ENCODE data around the gene FAAP100. TPM values are rescaled to one million over a fixed set of nuclear protein-coding genes. Genes with fewer than 3 reads are reported as not detected.

Gene FAAP100
- total and polyA plus RNA-seq, 2 donors (not counting 1 experiment from before 2014, with no cell fraction given) = 62.0 to 72.7 TPM

DNA sequence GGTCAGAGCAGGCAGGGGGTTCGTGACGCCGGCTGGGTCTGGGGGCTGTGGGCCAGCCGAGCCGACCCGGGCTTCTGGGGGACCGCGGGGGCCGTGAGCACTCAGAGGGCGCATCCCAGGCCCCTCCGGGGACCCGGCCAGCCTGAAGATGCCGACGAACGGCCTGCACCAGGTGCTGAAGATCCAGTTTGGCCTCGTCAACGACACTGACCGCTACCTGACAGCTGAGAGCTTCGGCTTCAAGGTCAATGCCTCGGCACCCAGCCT, 23.8 kb downstream of the FAAP100 start:
- no peak overlapping the region for H3K4me3 Mint-ChIP-seq
- Histone ChIP-seq H3K27me3 (replicated peaks in 1 of 4; ENCODE audit: control extremely low read depth in 1 of 4, control insufficient read depth in 3 of 4, insufficient read depth in 4 of 4, low read length in 3 of 4) (peaks cover 0 to 25% (median 2%) of the 10 kb centered on the region in 4 experiments), H3K4me3 (ENCODE audit: control extremely low read depth in 1 of 5, extremely low read depth in 1 of 5, insufficient read depth in 1 of 5, low read depth in 2 of 5, low read length in 4 of 5) (no peak overlapping the region), H3K36me3 (replicated peaks in 1 of 2; ENCODE audit: control extremely low read depth in 1 of 2, control insufficient read depth in 1 of 2, extremely low read depth in 1 of 2, insufficient read depth in 2 of 2, low read length in 1 of 2) (no peaks in the 10 kb centered on the region), H3K9me3 (ENCODE audit: control extremely low read depth in 1 of 3, control insufficient read depth in 2 of 3, insufficient read depth in 1 of 3, low read length in 2 of 3) (peaks cover 0 to 11% (median 0%) of the 10 kb centered on the region in 3 donors), H3K4me2 (replicated peaks; ENCODE audit: low read depth, low read length, poor library complexity, severe bottlenecking) (no peak overlapping the region), H3K79me2 (ENCODE audit: control insufficient read depth, insufficient read depth, low read length) (peaks cover 16% of the 10 kb centered on the region), H4K20me1 (ENCODE audit: control insufficient read depth, insufficient read depth, low read length, poor library complexity, severe bottlenecking) (peaks cover 21% of the 10 kb centered on the region), H3K27ac (ENCODE audit: low read length in 2 of 2) (no peak overlapping the region), H3K9ac (ENCODE audit: low read length) (no peak overlapping the region), H3K4me1 (ENCODE audit: control insufficient read depth in 2 of 2, insufficient read depth in 2 of 2, low read length in 2 of 2) (peaks cover 0 to 5% of the 10 kb centered on the region in 2 donors), H2AFZ (ENCODE audit: insufficient read depth, low read depth, low read length, poor library complexity, severe bottlenecking) (no peak overlapping the region)
- DNase-seq = no peak
- 76% methylated on average over 20 of the region's 20 CpGs for WGBS (ENCODE audit: insufficient coverage)
- peaks cover 2% of the 10 kb centered on the region for H3K4me1 Mint-ChIP-seq
- H3K27ac Mint-ChIP-seq = no peak overlapping the region
- no peaks in the 10 kb centered on the region for H3K27me3 Mint-ChIP-seq
- intact Hi-C loops (cut with micrococcal nuclease) = no loop called here
- ChIA-PET CTCF (no interaction called here), POLR2A (interaction anchor here (0.6 to 0.7 kb wide), 2 partner anchors 174 to 181 kb away, joined by 3 read pairs; no protein-coding TSS in a partner anchor)
- no peak for ATAC-seq (ENCODE audit: low read depth)
- TF ChIP-seq, protein P1, sequence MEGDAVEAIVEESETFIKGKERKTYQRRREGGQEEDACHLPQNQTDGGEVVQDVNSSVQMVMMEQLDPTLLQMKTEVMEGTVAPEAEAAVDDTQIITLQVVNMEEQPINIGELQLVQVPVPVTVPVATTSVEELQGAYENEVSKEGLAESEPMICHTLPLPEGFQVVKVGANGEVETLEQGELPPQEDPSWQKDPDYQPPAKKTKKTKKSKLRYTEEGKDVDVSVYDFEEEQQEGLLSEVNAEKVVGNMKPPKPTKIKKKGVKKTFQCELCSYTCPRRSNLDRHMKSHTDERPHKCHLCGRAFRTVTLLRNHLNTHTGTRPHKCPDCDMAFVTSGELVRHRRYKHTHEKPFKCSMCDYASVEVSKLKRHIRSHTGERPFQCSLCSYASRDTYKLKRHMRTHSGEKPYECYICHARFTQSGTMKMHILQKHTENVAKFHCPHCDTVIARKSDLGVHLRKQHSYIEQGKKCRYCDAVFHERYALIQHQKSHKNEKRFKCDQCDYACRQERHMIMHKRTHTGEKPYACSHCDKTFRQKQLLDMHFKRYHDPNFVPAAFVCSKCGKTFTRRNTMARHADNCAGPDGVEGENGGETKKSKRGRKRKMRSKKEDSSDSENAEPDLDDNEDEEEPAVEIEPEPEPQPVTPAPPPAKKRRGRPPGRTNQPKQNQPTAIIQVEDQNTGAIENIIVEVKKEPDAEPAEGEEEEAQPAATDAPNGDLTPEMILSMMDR (IDR thresholded peaks at IDR 0.05) = no peak
- no peak for TF ChIP-seq EZH2 (IDR thresholded peaks at IDR 0.05; ENCODE audit: borderline replicate concordance, insufficient read depth, low read depth, low read length, poor library complexity, severe bottlenecking)
- no peaks in the 10 kb centered on the region for H3K9me3 Mint-ChIP-seq (ENCODE audit: insufficient read depth)

DNA sequence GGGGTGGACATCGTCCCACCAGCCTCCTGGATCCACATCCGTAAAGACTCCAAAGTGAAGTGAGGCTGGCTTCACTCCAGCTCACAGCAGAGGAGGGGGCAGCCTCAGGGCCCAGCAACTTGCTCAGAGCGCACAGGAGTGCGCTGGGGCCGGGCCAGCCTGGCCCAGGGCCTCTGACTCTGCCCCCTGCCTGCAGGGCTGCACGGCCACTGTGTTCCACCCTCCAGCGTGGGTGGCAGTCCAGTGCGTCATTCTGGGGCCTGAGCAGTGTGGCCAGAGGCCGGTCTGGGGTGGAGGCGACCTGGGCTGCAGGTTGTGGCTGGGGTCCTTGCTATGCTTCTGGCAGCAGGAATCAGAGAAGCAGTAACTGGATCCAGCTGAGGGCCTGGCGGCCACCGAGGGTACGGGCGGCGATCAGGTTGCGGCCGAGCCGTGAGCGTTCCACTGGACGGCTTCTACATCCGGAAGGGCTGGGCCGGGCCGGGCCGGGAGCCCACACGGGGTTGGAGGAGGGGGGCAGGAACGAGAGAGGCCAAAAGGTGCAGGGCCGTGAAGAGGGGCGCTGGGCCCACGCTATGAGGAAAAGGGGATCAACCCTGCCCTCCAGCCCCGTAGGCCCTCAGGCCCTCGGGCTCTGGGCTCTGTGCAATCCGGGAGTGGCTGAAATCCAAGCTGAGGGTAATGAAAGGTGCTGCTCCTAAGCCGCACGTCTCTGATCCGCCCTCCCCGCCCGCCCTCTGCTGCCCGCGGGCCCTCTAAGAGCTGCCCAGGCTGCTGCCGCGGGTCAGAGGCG, 24.4 kb downstream of the FAAP100 start, which contains the start of gene FSCN2:
Gene FSCN2 (plus strand): TSS at position 787 of the 793 bp plus-strand sequence. CDS start 155 bp downstream, outside the sequence.
- TF ChIP-seq, protein P1 (IDR thresholded peaks at IDR 0.05) = no peak
- no peak for TF ChIP-seq EZH2 (IDR thresholded peaks at IDR 0.05; ENCODE audit: borderline replicate concordance, insufficient read depth, low read depth, low read length, poor library complexity, severe bottlenecking)
- no peaks in the 10 kb centered on the region for H3K4me1 Mint-ChIP-seq
- POLR2A ChIA-PET = interaction anchor here (0.6 to 0.7 kb wide), 2 partner anchors 174 to 182 kb away, joined by 3 read pairs; no protein-coding TSS in a partner anchor
- H3K9me3 ChIP-seq (ENCODE audit: control extremely low read depth in 1 of 3, control insufficient read depth in 2 of 3, insufficient read depth in 1 of 3, low read length in 2 of 3) = peaks cover 0 to 9% (median 0%) of the 10 kb centered on the region in 3 donors
- H3K4me3 Mint-ChIP-seq = no peak within 1 kb of the TSS
- no peaks in the 10 kb centered on the region for H3K36me3 ChIP-seq (replicated peaks in 1 of 2; ENCODE audit: control extremely low read depth in 1 of 2, control insufficient read depth in 1 of 2, extremely low read depth in 1 of 2, insufficient read depth in 2 of 2, low read length in 1 of 2)
- H4K20me1 ChIP-seq (ENCODE audit: control insufficient read depth, insufficient read depth, low read length, poor library complexity, severe bottlenecking) = peaks cover 26% of the 10 kb centered on the region
- no peak within 1 kb of the TSS for H3K4me3 ChIP-seq (ENCODE audit: control extremely low read depth in 1 of 5, extremely low read depth in 1 of 5, insufficient read depth in 1 of 5, low read depth in 2 of 5, low read length in 4 of 5)
- no peak within 1 kb of the TSS for H2AFZ ChIP-seq (ENCODE audit: insufficient read depth, low read depth, low read length, poor library complexity, severe bottlenecking)
- no peaks in the 10 kb centered on the region for H3K9me3 Mint-ChIP-seq (ENCODE audit: insufficient read depth)
- CTCF ChIA-PET = no interaction called here
- peaks cover 21% of the 10 kb centered on the region for H3K79me2 ChIP-seq (ENCODE audit: control insufficient read depth, insufficient read depth, low read length)
- no peak for DNase-seq
- H3K27ac Mint-ChIP-seq = no peak within 1 kb of the TSS
- intact Hi-C loops (cut with micrococcal nuclease) = no loop called here
- H3K9ac ChIP-seq (ENCODE audit: low read length) = no peak within 1 kb of the TSS
- 69% methylated on average over 42 of the region's 42 CpGs for WGBS (ENCODE audit: insufficient coverage)
- H3K27me3 Mint-ChIP-seq = no peaks in the 10 kb centered on the region
- peaks cover 0 to 8% of the 10 kb centered on the region in 2 donors for H3K4me1 ChIP-seq (ENCODE audit: control insufficient read depth in 2 of 2, insufficient read depth in 2 of 2, low read length in 2 of 2)
- no peak within 1 kb of the TSS for H3K4me2 ChIP-seq (replicated peaks; ENCODE audit: low read depth, low read length, poor library complexity, severe bottlenecking)
- no peak for ATAC-seq (ENCODE audit: low read depth)
- peaks cover 0 to 25% (median 2%) of the 10 kb centered on the region in 4 experiments for H3K27me3 ChIP-seq (replicated peaks in 1 of 4; ENCODE audit: control extremely low read depth in 1 of 4, control insufficient read depth in 3 of 4, insufficient read depth in 4 of 4, low read length in 3 of 4)
- no peak within 1 kb of the TSS for H3K27ac ChIP-seq (ENCODE audit: low read length in 2 of 2)

All from B cell (primary cell).